ENCODE measurements around the gene NEK1. TPM values are rescaled to one million over a fixed set of nuclear protein-coding genes. Genes with fewer than 3 reads are reported as not detected.
"Not testable (repeated sequence)": the region's sequence is repeated elsewhere in the genome, so short reads cannot be mapped to it uniquely, and the experiment has no call there.

Gene NEK1
- total RNA-seq, 4 donors from 2014 or later, result 6.0 to 18.2 (median 7.1) TPM

GRCh38 chr4:169625886-169626285, 13.5 kb upstream of the NEK1 start:
- no peaks in the 10 kb centered on the region for H3K36me3 ChIP-seq
- no peaks in the 10 kb centered on the region for H3K9me3 ChIP-seq
- no peak for DNase-seq
- H3K27ac ChIP-seq, result no peak overlapping the region
- H3K27me3 ChIP-seq, result no peaks in the 10 kb centered on the region
- H3K4me3 ChIP-seq, result no peak overlapping the region
- TF ChIP-seq POLR2A (IDR thresholded peaks at IDR 0.05), result no peak
- no peak for TF ChIP-seq CTCF (IDR thresholded peaks at IDR 0.05)
- peaks cover 0 to 23% (median 4%) of the 10 kb centered on the region in 4 donors for H3K4me1 ChIP-seq

GRCh38 chr4:169624012-169624411, 11.6 kb upstream of the NEK1 start:
- H3K4me1 ChIP-seq, result peaks cover 0 to 26% (median 4%) of the 10 kb centered on the region in 4 donors
- DNase-seq, H3K4me3 ChIP-seq, H3K36me3 ChIP-seq, H3K27me3 ChIP-seq, H3K27ac ChIP-seq, H3K9me3 ChIP-seq: not testable (repeated sequence)

- H3K36me3 ChIP-seq, result no peaks in the 10 kb centered on the region
- no peaks in the 10 kb centered on the region for H3K27me3 ChIP-seq
- H3K4me3 ChIP-seq, result peak overlapping the region in 2 of 4 donors; percentile 76 to 77
- peaks cover 0 to 28% (median 4%) of the 10 kb centered on the region in 4 donors for H3K4me1 ChIP-seq
- TF ChIP-seq CTCF (IDR thresholded peaks at IDR 0.05), result no peak
- no peak for TF ChIP-seq POLR2A (IDR thresholded peaks at IDR 0.05)
- no peaks in the 10 kb centered on the region for H3K9me3 ChIP-seq
- H3K27ac ChIP-seq, result peak overlapping the region in 3 of 4 donors; percentile 4 to 98 (median 53)
- no peak for DNase-seq
Observed at GRCh38 chr4:169622566-169622965, 10.2 kb upstream of the NEK1 start.

GRCh38 chr4:169621731-169622492, 9.5 kb upstream of the NEK1 start:
- no peaks in the 10 kb centered on the region for H3K27me3 ChIP-seq
- TF ChIP-seq POLR2A (IDR thresholded peaks at IDR 0.05) (no peak), CTCF (IDR thresholded peaks at IDR 0.05) (no peak)
- H3K9me3 ChIP-seq, result no peaks in the 10 kb centered on the region
- no peaks in the 10 kb centered on the region for H3K36me3 ChIP-seq
- H3K4me3 ChIP-seq, result peak overlapping the region in 3 of 4 donors; percentile 56 to 77 (median 76)
- H3K27ac ChIP-seq, result peak overlapping the region; percentile 4 to 98 (median 48)
- H3K4me1 ChIP-seq, result peaks cover 0 to 29% (median 4%) of the 10 kb centered on the region in 4 donors
- DNase-seq, result no peak

GRCh38 chr4:169620880-169621248, 8.5 kb upstream of the NEK1 start:
- TF ChIP-seq POLR2A (IDR thresholded peaks at IDR 0.05), result no peak
- no peak for TF ChIP-seq CTCF (IDR thresholded peaks at IDR 0.05)
- Histone ChIP-seq H3K4me3 (peak overlapping the region; percentile 56 to 77 (median 66)), H3K9me3 (no peaks in the 10 kb centered on the region)

More at GRCh38 chr4:169620880-169621248, 8.5 kb upstream of the NEK1 start:
- Histone ChIP-seq H3K4me1 (peaks cover 0 to 30% (median 4%) of the 10 kb centered on the region in 4 donors), H3K27ac (peak overlapping the region; percentile 90 to 98 (median 96)), H3K36me3 (no peaks in the 10 kb centered on the region), H3K27me3 (no peaks in the 10 kb centered on the region)
- peak in 1 of 3 donors; percentile 56 for DNase-seq
